DND-41 (cell line): Measurements from ENCODE around the gene WDR45B.

ENCODE experiments used
- ATAC-seq: fragments of 200-7000 bp; cut with Tn5 transposase; 3 replicates; pipeline ENCODE4 v1.9.1; 2021; ENCODE audit warnings: low read depth; ENCODE audit not compliant: insufficient read depth
- DNase-seq: peaks from one replicate; pipeline ENCODE4 v3.0.0-alpha.2; 2020
- H2AFZ ChIP-seq: 2 replicates; pipeline ENCODE4 v1.6.0; 2012; ENCODE audit warnings: low read depth, low read length
- H3K27ac ChIP-seq: 2 replicates; pipeline ENCODE4 v1.5.1; 2012; ENCODE audit warnings: low read length, inconsistent platforms
- H3K27me3 ChIP-seq: fragments of 200-600 bp; sonication (generic); 2 replicates; pipeline ENCODE4 v1.6.0; 2012; ENCODE audit warnings: low read length, mild to moderate bottlenecking, inconsistent platforms; ENCODE audit not compliant: insufficient read depth, poor library complexity
- H3K36me3 ChIP-seq: 2 replicates; pipeline ENCODE4 v1.5.1; 2012; ENCODE audit warnings: low read length, inconsistent platforms; ENCODE audit not compliant: insufficient read depth
- H3K4me1 ChIP-seq: 2 replicates; pipeline ENCODE4 v1.5.1; 2012; ENCODE audit warnings: mild to moderate bottlenecking, low read length; ENCODE audit not compliant: insufficient read depth
- H3K4me2 ChIP-seq: 2 replicates; pipeline ENCODE4 v1.6.0; 2012; ENCODE audit warnings: mild to moderate bottlenecking, moderate library complexity, low read length, inconsistent platforms; ENCODE audit not compliant: insufficient read depth
- H3K4me3 ChIP-seq, 2 experiments: fragments of 200-600 bp in 1 of 2; shearing (Covaris generic) in 1 of 2; 2 replicates each; pipeline ENCODE4 v1.5.1; 2012 to 2016; ENCODE audit warnings: inconsistent platforms in 2 of 2, low read length in 2 of 2, mild to moderate bottlenecking in 2 of 2, low read depth in 1 of 2, moderate library complexity in 1 of 2
- H3K79me2 ChIP-seq: 2 replicates; pipeline ENCODE4 v1.6.0; 2012; ENCODE audit warnings: low read length, inconsistent platforms; ENCODE audit not compliant: insufficient read depth
- H3K9ac ChIP-seq: 2 replicates; pipeline ENCODE4 v1.6.0; 2012; ENCODE audit warnings: low read depth, mild to moderate bottlenecking, inconsistent platforms, low read length, moderate library complexity
- H3K9me3 ChIP-seq: 2 replicates; pipeline ENCODE4 v1.5.1; 2012; ENCODE audit warnings: low read length, moderate library complexity, mild to moderate bottlenecking, inconsistent platforms; ENCODE audit not compliant: insufficient read depth, severe bottlenecking
- H4K20me1 ChIP-seq: 2 replicates; pipeline ENCODE4 v1.6.0; 2012; ENCODE audit warnings: low read length; ENCODE audit not compliant: insufficient read depth
- EZH2 ChIP-seq: IDR thresholded peaks from 3 replicates; pipeline ENCODE4 v1.6.1; 2012; ENCODE audit warnings: borderline replicate concordance, low read depth, mild to moderate bottlenecking, moderate library complexity, low read length, inconsistent platforms; ENCODE audit not compliant: severe bottlenecking
- TF ChIP-seq, protein P1 (sequence below): IDR thresholded peaks from 2 replicates; pipeline ENCODE4 v1.5.1; 2012; ENCODE audit warnings: borderline replicate concordance, low read length, moderate library complexity, mild to moderate bottlenecking; ENCODE audit not compliant: poor library complexity, severe bottlenecking; ENCODE audit errors: extremely low read depth

The WDR45B gene

DNA sequence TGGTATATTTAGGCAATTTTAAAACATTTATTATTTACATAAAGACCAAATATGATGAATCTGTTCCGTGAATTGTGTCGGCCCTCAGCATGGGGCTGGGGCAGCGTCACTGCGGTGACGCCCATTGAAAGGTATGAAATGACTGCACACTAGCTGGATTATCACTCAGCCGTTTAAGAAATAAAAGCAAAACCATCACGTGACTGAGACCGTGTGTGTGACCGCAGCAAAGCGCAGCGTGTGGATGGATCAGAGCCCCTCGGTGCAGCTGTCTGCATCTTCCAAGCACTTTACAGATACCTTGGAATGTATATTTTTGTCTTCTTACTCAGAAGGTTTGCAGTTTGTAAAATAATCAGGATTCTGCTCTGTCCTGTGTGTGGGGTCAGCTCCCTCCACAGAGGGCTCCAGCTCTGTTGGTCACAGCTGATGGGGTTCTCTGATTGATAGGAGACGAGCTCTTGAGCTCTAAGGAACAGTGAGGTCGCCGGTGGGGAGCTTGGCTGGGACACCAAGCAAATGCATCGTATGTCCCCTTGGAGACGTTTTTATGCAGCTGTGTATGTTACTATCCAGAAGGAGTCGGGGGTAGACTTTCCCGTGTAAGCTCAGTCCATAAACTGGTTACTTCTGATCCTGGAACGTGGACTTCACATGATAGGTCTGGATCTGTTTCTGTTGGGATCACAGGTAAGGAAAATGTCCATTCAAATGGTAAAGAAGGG lies 45.1 kb downstream of the WDR45B start:
- H3K4me3 ChIP-seq: no peak overlapping the region
- H3K36me3 ChIP-seq: peaks cover 74% of the 10 kb centered on the region
- H4K20me1 ChIP-seq: peaks cover 54% of the 10 kb centered on the region
- H3K4me1 ChIP-seq: no peaks in the 10 kb centered on the region
- no peak overlapping the region for H3K9ac ChIP-seq
- no peak overlapping the region for H3K4me2 ChIP-seq
- no peaks in the 10 kb centered on the region for H3K27me3 ChIP-seq
- no peak overlapping the region for H2AFZ ChIP-seq
- TF ChIP-seq, protein P1, sequence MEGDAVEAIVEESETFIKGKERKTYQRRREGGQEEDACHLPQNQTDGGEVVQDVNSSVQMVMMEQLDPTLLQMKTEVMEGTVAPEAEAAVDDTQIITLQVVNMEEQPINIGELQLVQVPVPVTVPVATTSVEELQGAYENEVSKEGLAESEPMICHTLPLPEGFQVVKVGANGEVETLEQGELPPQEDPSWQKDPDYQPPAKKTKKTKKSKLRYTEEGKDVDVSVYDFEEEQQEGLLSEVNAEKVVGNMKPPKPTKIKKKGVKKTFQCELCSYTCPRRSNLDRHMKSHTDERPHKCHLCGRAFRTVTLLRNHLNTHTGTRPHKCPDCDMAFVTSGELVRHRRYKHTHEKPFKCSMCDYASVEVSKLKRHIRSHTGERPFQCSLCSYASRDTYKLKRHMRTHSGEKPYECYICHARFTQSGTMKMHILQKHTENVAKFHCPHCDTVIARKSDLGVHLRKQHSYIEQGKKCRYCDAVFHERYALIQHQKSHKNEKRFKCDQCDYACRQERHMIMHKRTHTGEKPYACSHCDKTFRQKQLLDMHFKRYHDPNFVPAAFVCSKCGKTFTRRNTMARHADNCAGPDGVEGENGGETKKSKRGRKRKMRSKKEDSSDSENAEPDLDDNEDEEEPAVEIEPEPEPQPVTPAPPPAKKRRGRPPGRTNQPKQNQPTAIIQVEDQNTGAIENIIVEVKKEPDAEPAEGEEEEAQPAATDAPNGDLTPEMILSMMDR: no peak
- TF ChIP-seq EZH2: no peak
- no peak overlapping the region for H3K27ac ChIP-seq
- ATAC-seq: no peak
- peaks cover 20% of the 10 kb centered on the region for H3K79me2 ChIP-seq
- DNase-seq: no peak
- no peaks in the 10 kb centered on the region for H3K9me3 ChIP-seq

DNA sequence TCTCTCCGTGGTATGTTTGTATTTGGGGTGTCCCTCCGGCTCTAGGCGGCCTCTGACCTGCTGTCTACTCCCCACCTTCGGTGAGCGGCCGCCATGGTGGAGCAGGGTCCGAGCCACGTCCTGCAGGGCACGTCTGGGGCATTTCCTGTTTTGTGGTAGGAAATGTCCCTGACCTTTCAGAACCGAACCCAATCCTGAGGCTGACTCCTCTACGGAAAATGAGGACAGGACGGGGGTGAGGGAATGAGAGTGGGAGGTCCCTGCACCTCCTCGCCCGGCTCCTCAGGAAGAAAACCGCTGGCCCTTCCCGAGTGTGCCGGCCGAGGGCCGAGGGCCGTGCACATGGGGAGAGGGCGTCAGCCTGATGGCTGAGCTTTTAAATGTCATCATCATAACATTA lies 45.8 kb downstream of the WDR45B start:
- no peak overlapping the region for H3K4me3 ChIP-seq
- no peak for ATAC-seq
- H3K4me1 ChIP-seq: no peaks in the 10 kb centered on the region
- no peak overlapping the region for H3K4me2 ChIP-seq
- H3K79me2 ChIP-seq: peaks cover 20% of the 10 kb centered on the region
- no peak overlapping the region for H3K9ac ChIP-seq
- H3K9me3 ChIP-seq: no peaks in the 10 kb centered on the region
- H3K27me3 ChIP-seq: no peaks in the 10 kb centered on the region
- peaks cover 51% of the 10 kb centered on the region for H4K20me1 ChIP-seq
- TF ChIP-seq, protein P1: no peak
- no peak for TF ChIP-seq EZH2
- H3K27ac ChIP-seq: no peak overlapping the region
- no peak for DNase-seq
- H2AFZ ChIP-seq: no peak overlapping the region
- H3K36me3 ChIP-seq: peaks cover 78% of the 10 kb centered on the region

DNA sequence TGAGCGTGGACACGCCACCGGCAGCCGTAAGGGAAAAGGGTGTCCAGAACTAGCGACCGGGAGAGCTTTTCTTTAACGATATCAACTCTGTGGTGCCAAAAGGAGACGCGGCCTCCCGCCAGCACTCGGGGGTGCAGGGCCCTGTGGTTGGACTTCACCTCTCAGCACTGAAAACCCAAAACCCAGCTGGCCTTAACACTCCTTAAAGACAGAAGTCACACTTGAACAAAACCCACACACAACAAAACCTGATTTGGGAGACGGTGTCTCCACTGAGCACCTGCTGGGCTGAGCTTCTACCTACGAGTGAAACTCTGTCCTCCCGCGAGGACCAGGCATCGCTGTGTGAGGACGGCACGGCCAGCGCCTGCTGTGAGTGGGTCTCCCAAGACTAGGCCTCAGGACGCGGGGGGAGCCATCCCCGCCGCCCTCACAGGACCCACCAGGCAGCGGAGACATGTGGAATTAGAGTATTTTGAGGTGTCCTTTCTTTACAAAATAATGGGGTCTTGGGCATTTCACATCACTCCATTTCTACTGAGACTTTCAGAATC lies 46.7 kb downstream of the WDR45B start:
- Histone ChIP-seq H3K9ac (no peak overlapping the region), H3K36me3 (peaks cover 88% of the 10 kb centered on the region), H3K79me2 (peaks cover 24% of the 10 kb centered on the region), H4K20me1 (peaks cover 57% of the 10 kb centered on the region), H3K4me3 (no peak overlapping the region), H3K4me1 (no peaks in the 10 kb centered on the region), H3K9me3 (no peaks in the 10 kb centered on the region), H3K27ac (no peak overlapping the region), H2AFZ (no peak overlapping the region), H3K4me2 (no peak overlapping the region), H3K27me3 (no peaks in the 10 kb centered on the region)
- ATAC-seq: no peak
- DNase-seq: no peak
- TF ChIP-seq EZH2: no peak
- TF ChIP-seq, protein P1: no peak
